ENCODE measurements around the gene CETN1. TPM values are rescaled to one million over a fixed set of nuclear protein-coding genes. Genes with fewer than 3 reads are reported as not detected.

Gene CETN1
- total and polyA plus RNA-seq, 2 experiments from 2014 or later: not detected

DNA sequence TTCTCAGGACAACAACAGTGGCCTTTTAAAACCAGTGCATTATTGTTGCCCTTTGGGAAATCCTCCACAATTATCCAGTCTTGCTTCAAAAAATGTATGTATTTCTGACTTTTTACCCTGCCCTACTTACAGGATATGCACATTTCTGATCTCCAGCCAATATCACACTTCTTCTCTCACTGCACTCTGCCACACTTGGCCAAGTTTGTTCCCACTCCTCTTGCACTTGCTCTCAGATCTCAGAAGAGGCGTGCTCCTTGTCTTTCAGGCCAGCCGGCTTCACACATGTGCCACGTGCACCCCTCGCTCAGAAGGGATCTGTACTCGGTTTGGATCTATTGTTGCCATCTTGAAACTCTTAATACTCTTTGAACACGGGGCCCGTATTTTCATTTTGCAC lies 32.0 kb downstream of the CETN1 start:
- no peak overlapping the region for H3K27ac ChIP-seq
- H3K4me2 ChIP-seq: no peak overlapping the region
- no peaks in the 10 kb centered on the region for H3K79me2 ChIP-seq
- TF ChIP-seq, protein P1, sequence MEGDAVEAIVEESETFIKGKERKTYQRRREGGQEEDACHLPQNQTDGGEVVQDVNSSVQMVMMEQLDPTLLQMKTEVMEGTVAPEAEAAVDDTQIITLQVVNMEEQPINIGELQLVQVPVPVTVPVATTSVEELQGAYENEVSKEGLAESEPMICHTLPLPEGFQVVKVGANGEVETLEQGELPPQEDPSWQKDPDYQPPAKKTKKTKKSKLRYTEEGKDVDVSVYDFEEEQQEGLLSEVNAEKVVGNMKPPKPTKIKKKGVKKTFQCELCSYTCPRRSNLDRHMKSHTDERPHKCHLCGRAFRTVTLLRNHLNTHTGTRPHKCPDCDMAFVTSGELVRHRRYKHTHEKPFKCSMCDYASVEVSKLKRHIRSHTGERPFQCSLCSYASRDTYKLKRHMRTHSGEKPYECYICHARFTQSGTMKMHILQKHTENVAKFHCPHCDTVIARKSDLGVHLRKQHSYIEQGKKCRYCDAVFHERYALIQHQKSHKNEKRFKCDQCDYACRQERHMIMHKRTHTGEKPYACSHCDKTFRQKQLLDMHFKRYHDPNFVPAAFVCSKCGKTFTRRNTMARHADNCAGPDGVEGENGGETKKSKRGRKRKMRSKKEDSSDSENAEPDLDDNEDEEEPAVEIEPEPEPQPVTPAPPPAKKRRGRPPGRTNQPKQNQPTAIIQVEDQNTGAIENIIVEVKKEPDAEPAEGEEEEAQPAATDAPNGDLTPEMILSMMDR (IDR thresholded peaks at IDR 0.05; ENCODE audit: poor library complexity): no peak
- TF ChIP-seq EZH2 (IDR thresholded peaks at IDR 0.05; ENCODE audit: borderline replicate concordance): no peak
- TF ChIP-seq EZH2phosphoT487 (IDR thresholded peaks at IDR 0.05; ENCODE audit: low read depth, severe bottlenecking, unreplicated experiment): no peak
- no peak overlapping the region for H3K4me3 ChIP-seq
- H3K36me3 ChIP-seq (replicated peaks; ENCODE audit: insufficient read depth, low read depth): no peaks in the 10 kb centered on the region
- DNase-seq (ENCODE audit: low spot score): no peak
- H2AFZ ChIP-seq: no peak overlapping the region
- 86% methylated on average over 7 of the region's 7 CpGs for WGBS (ENCODE audit: low lambda C conversion rate, missing lambda C conversion rate)
- H3K27me3 ChIP-seq: no peaks in the 10 kb centered on the region
- H3K4me1 ChIP-seq (ENCODE audit: insufficient read depth): no peaks in the 10 kb centered on the region
- H4K20me1 ChIP-seq (ENCODE audit: insufficient read depth, poor library complexity, severe bottlenecking): no peaks in the 10 kb centered on the region
- no peaks in the 10 kb centered on the region for H3K9me3 ChIP-seq (ENCODE audit: low read depth)
- no peaks in the 10 kb centered on the region for H3K9me2 ChIP-seq (replicated peaks; ENCODE audit: insufficient read depth)

DNA sequence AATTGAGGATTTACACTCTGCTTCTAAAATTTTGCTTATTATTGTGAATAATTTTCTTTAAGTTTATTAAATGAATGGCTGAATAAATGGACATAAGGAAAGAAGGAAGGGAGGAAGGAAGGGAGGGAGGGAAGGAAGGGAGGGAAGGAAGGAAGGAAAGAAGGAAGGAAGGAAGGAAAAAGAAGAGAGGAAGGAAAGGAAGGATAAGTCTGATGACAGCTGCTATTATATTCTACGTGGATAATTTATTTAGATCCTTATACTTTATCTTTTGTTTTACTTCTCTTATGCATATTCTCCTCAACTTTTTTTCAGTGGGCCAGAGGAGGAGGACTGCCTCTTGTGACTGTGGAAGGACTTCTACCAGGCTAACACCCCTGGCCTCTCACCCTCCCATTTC lies 34.0 kb downstream of the CETN1 start:
- no peaks in the 10 kb centered on the region for H3K9me2 ChIP-seq (replicated peaks; ENCODE audit: insufficient read depth)
- H3K4me1 ChIP-seq (ENCODE audit: insufficient read depth): no peaks in the 10 kb centered on the region
- no peaks in the 10 kb centered on the region for H3K9me3 ChIP-seq (ENCODE audit: low read depth)
- H3K4me3 ChIP-seq: no peak overlapping the region
- no peak overlapping the region for H3K4me2 ChIP-seq
- 78% methylated on average over 1 of the region's 1 CpG for whole genome bisulfite sequencing (ENCODE audit: low lambda C conversion rate, missing lambda C conversion rate)
- no peaks in the 10 kb centered on the region for H4K20me1 ChIP-seq (ENCODE audit: insufficient read depth, poor library complexity, severe bottlenecking)
- no peaks in the 10 kb centered on the region for H3K79me2 ChIP-seq
- H3K36me3 ChIP-seq (replicated peaks; ENCODE audit: insufficient read depth, low read depth): no peaks in the 10 kb centered on the region
- H3K27me3 ChIP-seq: no peaks in the 10 kb centered on the region
- TF ChIP-seq, protein P1 (IDR thresholded peaks at IDR 0.05; ENCODE audit: poor library complexity): no peak
- no peak for TF ChIP-seq EZH2 (IDR thresholded peaks at IDR 0.05; ENCODE audit: borderline replicate concordance)
- no peak for TF ChIP-seq EZH2phosphoT487 (IDR thresholded peaks at IDR 0.05; ENCODE audit: low read depth, severe bottlenecking, unreplicated experiment)
- H2AFZ ChIP-seq: no peak overlapping the region
- H3K27ac ChIP-seq: no peak overlapping the region
- no peak for DNase-seq (ENCODE audit: low spot score)

DNA sequence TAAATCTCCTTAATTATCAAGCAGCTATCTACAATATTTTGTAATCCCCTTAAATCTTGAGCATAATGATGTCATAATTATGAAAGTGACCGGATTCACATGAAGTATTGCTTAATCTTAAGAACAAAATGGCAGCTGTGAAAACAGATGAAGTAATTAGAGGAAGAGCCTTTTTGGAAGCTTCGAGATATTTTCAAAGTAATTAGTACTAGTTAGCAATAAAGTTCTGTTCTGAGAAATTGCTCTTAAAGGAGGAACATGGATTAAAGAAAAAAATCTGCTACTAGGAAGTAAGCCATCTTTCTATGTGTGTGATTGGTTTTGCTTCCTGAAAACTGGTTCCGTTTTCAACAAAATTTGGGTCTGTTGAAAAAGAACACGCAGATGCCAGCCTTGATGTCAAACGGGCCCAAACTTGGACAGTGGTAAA lies 34.9 kb downstream of the CETN1 start:
- TF ChIP-seq, protein P1 (IDR thresholded peaks at IDR 0.05; ENCODE audit: poor library complexity): no peak
- TF ChIP-seq EZH2phosphoT487 (IDR thresholded peaks at IDR 0.05; ENCODE audit: low read depth, severe bottlenecking, unreplicated experiment) (no peak), EZH2 (IDR thresholded peaks at IDR 0.05; ENCODE audit: borderline replicate concordance) (no peak)
- Histone ChIP-seq H3K9me2 (replicated peaks; ENCODE audit: insufficient read depth) (no peaks in the 10 kb centered on the region), H3K27ac (no peak overlapping the region), H3K27me3 (no peaks in the 10 kb centered on the region), H4K20me1 (ENCODE audit: insufficient read depth, poor library complexity, severe bottlenecking) (no peaks in the 10 kb centered on the region), H3K4me2 (no peak overlapping the region), H3K79me2 (no peaks in the 10 kb centered on the region), H2AFZ (no peak overlapping the region), H3K9me3 (ENCODE audit: low read depth) (no peaks in the 10 kb centered on the region), H3K36me3 (replicated peaks; ENCODE audit: insufficient read depth, low read depth) (no peaks in the 10 kb centered on the region), H3K4me1 (ENCODE audit: insufficient read depth) (no peaks in the 10 kb centered on the region), H3K4me3 (no peak overlapping the region)
- DNase-seq (ENCODE audit: low spot score): no peak
- WGBS (ENCODE audit: low lambda C conversion rate, missing lambda C conversion rate): 91% methylated on average over 5 of the region's 5 CpGs

DNA sequence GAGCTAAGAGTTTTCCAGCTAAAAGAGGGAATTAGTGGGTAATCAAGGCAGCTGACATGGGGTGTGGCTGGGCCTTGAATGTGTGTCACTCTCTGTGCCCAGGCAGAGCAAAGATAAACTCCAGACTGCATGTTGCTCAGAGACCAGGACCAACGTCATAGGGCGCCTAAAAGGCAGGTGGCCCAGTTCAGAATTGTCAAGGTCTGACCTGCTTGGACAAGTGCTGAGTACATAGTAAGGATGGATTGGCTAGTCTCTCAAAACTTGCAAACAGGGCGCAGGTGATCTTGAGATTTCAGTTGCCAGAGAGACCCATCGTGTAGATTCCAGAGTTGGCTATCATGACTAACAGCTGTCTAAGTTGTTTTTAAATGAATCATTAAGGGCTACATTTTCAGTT lies 35.6 kb downstream of the CETN1 start:
- Histone ChIP-seq H3K9me3 (ENCODE audit: low read depth) (no peaks in the 10 kb centered on the region), H3K27me3 (no peaks in the 10 kb centered on the region), H3K9me2 (replicated peaks; ENCODE audit: insufficient read depth) (no peaks in the 10 kb centered on the region), H3K4me3 (no peak overlapping the region), H4K20me1 (ENCODE audit: insufficient read depth, poor library complexity, severe bottlenecking) (no peaks in the 10 kb centered on the region), H3K4me2 (no peak overlapping the region), H2AFZ (no peak overlapping the region), H3K27ac (no peak overlapping the region), H3K4me1 (ENCODE audit: insufficient read depth) (no peaks in the 10 kb centered on the region), H3K79me2 (no peaks in the 10 kb centered on the region), H3K36me3 (replicated peaks; ENCODE audit: insufficient read depth, low read depth) (no peaks in the 10 kb centered on the region)
- WGBS (ENCODE audit: low lambda C conversion rate, missing lambda C conversion rate): 80% methylated on average over 4 of the region's 4 CpGs
- no peak for DNase-seq (ENCODE audit: low spot score)
- TF ChIP-seq EZH2 (IDR thresholded peaks at IDR 0.05; ENCODE audit: borderline replicate concordance): no peak
- TF ChIP-seq, protein P1 (IDR thresholded peaks at IDR 0.05; ENCODE audit: poor library complexity): no peak
- no peak for TF ChIP-seq EZH2phosphoT487 (IDR thresholded peaks at IDR 0.05; ENCODE audit: low read depth, severe bottlenecking, unreplicated experiment)
